Body of pancreas (tissue), 4 donors: Measurements from ENCODE around the gene RNF213.

Experiments used
- POLR2A ChIP-seq, 3 donors: fragments of 450-650 bp; IDR thresholded peaks; one replicate each; pipeline ENCODE4 v1.6.1; 2016; ENCODE audit warnings: antibody characterized with exemption in 3 of 3, mild to moderate bottlenecking in 2 of 3
- TF ChIP-seq, protein P1 (sequence below), 7 experiments: fragments of 450-650 bp in 4 of 7; fragments of 200-600 bp in 3 of 7; sonication (generic) in 3 of 7; IDR thresholded peaks; one replicate each; pipeline ENCODE4 v1.5.1; 2016 to 2019; ENCODE audit warnings: antibody characterized with exemption in 7 of 7

- TF ChIP-seq, protein P1, sequence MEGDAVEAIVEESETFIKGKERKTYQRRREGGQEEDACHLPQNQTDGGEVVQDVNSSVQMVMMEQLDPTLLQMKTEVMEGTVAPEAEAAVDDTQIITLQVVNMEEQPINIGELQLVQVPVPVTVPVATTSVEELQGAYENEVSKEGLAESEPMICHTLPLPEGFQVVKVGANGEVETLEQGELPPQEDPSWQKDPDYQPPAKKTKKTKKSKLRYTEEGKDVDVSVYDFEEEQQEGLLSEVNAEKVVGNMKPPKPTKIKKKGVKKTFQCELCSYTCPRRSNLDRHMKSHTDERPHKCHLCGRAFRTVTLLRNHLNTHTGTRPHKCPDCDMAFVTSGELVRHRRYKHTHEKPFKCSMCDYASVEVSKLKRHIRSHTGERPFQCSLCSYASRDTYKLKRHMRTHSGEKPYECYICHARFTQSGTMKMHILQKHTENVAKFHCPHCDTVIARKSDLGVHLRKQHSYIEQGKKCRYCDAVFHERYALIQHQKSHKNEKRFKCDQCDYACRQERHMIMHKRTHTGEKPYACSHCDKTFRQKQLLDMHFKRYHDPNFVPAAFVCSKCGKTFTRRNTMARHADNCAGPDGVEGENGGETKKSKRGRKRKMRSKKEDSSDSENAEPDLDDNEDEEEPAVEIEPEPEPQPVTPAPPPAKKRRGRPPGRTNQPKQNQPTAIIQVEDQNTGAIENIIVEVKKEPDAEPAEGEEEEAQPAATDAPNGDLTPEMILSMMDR (IDR thresholded peaks at IDR 0.05), result no peak
- TF ChIP-seq POLR2A (IDR thresholded peaks at IDR 0.05), result no peak
Measured at GRCh38 chr17:80318166-80318565, 57.5 kb downstream of the RNF213 start.
